ENCODE results near the gene AHRR. TPM values are rescaled to one million over a fixed set of nuclear protein-coding genes. Genes with fewer than 3 reads are reported as not detected.
"Not testable (repeated sequence)": the region's sequence is repeated elsewhere in the genome, so short reads cannot be mapped to it uniquely, and the experiment has no call there.

The AHRR gene
- total RNA-seq, 1 donor from 2014 or later = 54.9 TPM

DNA sequence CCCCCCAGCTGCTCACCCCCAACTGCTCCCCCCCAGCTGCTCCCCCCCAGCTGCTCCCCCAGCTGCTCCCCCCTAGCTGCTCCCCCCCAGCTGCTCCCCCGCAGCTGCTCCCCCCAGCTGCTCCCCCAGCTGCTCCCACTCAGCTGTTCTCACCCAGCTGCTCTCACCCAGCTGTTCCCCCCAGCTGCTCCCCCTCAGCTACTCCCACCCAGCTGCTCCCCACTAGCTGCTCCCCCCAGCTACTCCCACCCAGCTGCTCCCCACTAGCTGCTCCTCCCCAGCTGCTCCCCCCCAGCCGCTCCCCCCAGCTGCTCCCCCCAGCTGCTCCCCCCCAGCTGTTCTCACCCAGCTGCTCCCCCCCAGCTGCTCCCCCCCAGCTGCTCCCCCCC, 22.8 kb upstream of the AHRR start:
- TF ChIP-seq, protein P1, sequence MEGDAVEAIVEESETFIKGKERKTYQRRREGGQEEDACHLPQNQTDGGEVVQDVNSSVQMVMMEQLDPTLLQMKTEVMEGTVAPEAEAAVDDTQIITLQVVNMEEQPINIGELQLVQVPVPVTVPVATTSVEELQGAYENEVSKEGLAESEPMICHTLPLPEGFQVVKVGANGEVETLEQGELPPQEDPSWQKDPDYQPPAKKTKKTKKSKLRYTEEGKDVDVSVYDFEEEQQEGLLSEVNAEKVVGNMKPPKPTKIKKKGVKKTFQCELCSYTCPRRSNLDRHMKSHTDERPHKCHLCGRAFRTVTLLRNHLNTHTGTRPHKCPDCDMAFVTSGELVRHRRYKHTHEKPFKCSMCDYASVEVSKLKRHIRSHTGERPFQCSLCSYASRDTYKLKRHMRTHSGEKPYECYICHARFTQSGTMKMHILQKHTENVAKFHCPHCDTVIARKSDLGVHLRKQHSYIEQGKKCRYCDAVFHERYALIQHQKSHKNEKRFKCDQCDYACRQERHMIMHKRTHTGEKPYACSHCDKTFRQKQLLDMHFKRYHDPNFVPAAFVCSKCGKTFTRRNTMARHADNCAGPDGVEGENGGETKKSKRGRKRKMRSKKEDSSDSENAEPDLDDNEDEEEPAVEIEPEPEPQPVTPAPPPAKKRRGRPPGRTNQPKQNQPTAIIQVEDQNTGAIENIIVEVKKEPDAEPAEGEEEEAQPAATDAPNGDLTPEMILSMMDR (IDR thresholded peaks at IDR 0.05) = no peak
- H3K27ac Mint-ChIP-seq (ENCODE audit: unreplicated experiment) = no peak overlapping the region
- H3K36me3 Mint-ChIP-seq (ENCODE audit: unreplicated experiment) = peaks cover 2% of the 10 kb centered on the region
- DNase-seq (ENCODE audit: extremely low spot score, unreplicated experiment) = no peak
- H3K4me3 Mint-ChIP-seq (ENCODE audit: unreplicated experiment) = no peak overlapping the region
- H3K4me1 Mint-ChIP-seq (ENCODE audit: unreplicated experiment) = peaks cover 9% of the 10 kb centered on the region
- H3K27me3 Mint-ChIP-seq (ENCODE audit: unreplicated experiment) = no peaks in the 10 kb centered on the region
- H3K9me3 Mint-ChIP-seq (ENCODE audit: unreplicated experiment) = no peaks in the 10 kb centered on the region

DNA sequence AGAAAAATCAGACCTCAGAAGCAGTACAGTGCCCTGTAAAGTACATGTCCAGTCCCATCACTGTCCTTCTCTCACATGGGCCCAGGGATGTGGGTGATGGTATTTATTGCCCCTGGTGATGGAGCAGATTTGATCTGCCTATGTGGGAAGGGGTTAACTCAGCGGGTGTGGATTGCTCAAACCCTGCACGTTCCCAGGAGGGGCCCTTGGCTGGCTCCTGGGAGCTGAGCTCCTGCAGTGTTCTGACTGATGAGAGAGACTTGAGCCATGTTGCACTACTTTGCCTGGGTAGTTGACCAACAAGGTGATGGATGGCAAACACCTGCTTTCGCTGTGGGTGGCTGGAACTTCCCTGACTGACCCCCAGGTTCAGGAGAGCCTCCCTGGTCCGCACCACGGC, 21.6 kb upstream of the AHRR start:
- H3K27me3 Mint-ChIP-seq (ENCODE audit: unreplicated experiment); H3K9me3 Mint-ChIP-seq (ENCODE audit: unreplicated experiment); H3K27ac Mint-ChIP-seq (ENCODE audit: unreplicated experiment); DNase-seq (ENCODE audit: extremely low spot score, unreplicated experiment); H3K4me3 Mint-ChIP-seq (ENCODE audit: unreplicated experiment); H3K36me3 Mint-ChIP-seq (ENCODE audit: unreplicated experiment); H3K4me1 Mint-ChIP-seq (ENCODE audit: unreplicated experiment): not testable (repeated sequence)

DNA sequence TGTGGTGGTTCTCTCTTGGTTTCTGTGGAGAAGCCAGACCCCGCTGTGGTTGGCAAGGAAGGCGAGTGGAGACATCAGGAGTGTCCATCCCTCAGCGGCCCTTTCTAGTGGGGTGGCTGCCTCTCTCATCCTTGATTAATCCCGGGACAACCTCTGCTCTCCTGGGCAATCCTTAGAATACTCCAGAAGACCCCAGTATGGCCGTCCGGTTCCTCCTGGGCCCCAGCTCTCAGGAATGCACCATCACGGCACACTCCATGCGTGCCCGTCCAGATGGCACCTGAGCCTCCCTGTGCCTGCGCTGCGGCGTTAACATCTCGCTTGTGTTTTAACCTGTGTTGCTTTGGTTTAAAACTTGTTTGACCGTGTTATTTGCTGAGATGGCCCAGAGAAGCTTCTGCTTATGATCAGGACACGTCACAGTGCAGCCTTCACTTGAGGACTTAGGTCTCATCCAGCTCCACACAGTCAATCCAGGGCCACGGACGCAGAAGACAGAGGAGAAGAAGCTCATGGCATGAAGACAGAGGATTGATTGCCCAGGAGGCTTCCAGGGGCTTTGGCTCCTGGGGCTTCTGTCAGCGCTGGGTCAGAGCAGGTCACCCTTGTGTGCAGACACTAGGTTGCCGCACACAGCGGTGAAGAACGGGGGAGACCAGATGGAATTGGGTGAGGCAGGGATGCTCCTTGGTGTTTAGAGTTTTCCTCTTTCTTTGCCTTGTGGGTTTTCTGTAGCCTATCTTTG, 20.7 kb upstream of the AHRR start:
- not testable (repeated sequence) for H3K36me3 Mint-ChIP-seq (ENCODE audit: unreplicated experiment); H3K27ac Mint-ChIP-seq (ENCODE audit: unreplicated experiment); H3K4me1 Mint-ChIP-seq (ENCODE audit: unreplicated experiment); DNase-seq (ENCODE audit: extremely low spot score, unreplicated experiment); H3K9me3 Mint-ChIP-seq (ENCODE audit: unreplicated experiment); H3K4me3 Mint-ChIP-seq (ENCODE audit: unreplicated experiment); H3K27me3 Mint-ChIP-seq (ENCODE audit: unreplicated experiment)

GRCh38 chr5:302416-302815, 19.1 kb upstream of the AHRR start:
- H3K4me1 Mint-ChIP-seq (ENCODE audit: unreplicated experiment); H3K27ac Mint-ChIP-seq (ENCODE audit: unreplicated experiment); DNase-seq (ENCODE audit: extremely low spot score, unreplicated experiment); H3K36me3 Mint-ChIP-seq (ENCODE audit: unreplicated experiment); H3K4me3 Mint-ChIP-seq (ENCODE audit: unreplicated experiment); H3K27me3 Mint-ChIP-seq (ENCODE audit: unreplicated experiment); H3K9me3 Mint-ChIP-seq (ENCODE audit: unreplicated experiment): not testable (repeated sequence)

DNA sequence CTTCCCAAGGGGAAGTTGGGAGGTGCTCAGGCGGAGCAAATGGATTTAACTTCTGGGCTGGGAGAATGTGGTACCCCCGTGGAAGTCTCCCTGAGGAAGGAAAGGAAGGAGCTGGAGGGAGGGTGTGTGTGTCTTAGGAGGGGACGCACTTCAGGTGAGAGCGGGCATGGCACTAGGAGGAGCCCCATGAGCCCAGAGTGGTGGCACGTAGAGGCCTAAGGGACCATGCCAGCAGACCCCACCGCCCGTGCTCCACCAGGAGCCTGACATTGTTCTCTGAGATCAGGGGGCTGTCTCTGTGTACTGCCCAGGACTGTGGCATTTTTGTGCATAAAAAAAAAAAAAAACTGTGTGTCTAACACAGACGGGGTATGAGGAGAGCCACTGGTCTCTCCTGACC, 18.5 kb upstream of the AHRR start:
- Mint-ChIP-seq H3K9me3 (ENCODE audit: unreplicated experiment) (no peaks in the 10 kb centered on the region), H3K27me3 (ENCODE audit: unreplicated experiment) (no peaks in the 10 kb centered on the region), H3K4me1 (ENCODE audit: unreplicated experiment) (peaks cover 6% of the 10 kb centered on the region), H3K36me3 (ENCODE audit: unreplicated experiment) (peaks cover 8% of the 10 kb centered on the region), H3K4me3 (ENCODE audit: unreplicated experiment) (no peak overlapping the region), H3K27ac (ENCODE audit: unreplicated experiment) (no peak overlapping the region)
- no peak for DNase-seq (ENCODE audit: extremely low spot score, unreplicated experiment)
- TF ChIP-seq, protein P1 (IDR thresholded peaks at IDR 0.05) = no peak

GRCh38 chr5:303741-304140, 17.8 kb upstream of the AHRR start:
- Mint-ChIP-seq H3K36me3 (ENCODE audit: unreplicated experiment) (peaks cover 13% of the 10 kb centered on the region), H3K4me1 (ENCODE audit: unreplicated experiment) (peaks cover 10% of the 10 kb centered on the region)
- not testable (repeated sequence) for H3K27me3 Mint-ChIP-seq (ENCODE audit: unreplicated experiment); H3K4me3 Mint-ChIP-seq (ENCODE audit: unreplicated experiment); H3K9me3 Mint-ChIP-seq (ENCODE audit: unreplicated experiment); H3K27ac Mint-ChIP-seq (ENCODE audit: unreplicated experiment); DNase-seq (ENCODE audit: extremely low spot score, unreplicated experiment)

GRCh38 chr5:305050-305449, 16.5 kb upstream of the AHRR start:
- H3K36me3 Mint-ChIP-seq (ENCODE audit: unreplicated experiment) = peaks cover 13% of the 10 kb centered on the region
- H3K27me3 Mint-ChIP-seq (ENCODE audit: unreplicated experiment) = no peaks in the 10 kb centered on the region
- H3K4me3 Mint-ChIP-seq (ENCODE audit: unreplicated experiment) = no peak overlapping the region
- H3K9me3 Mint-ChIP-seq (ENCODE audit: unreplicated experiment) = no peaks in the 10 kb centered on the region
- H3K27ac Mint-ChIP-seq (ENCODE audit: unreplicated experiment) = no peak overlapping the region
- peaks cover 11% of the 10 kb centered on the region for H3K4me1 Mint-ChIP-seq (ENCODE audit: unreplicated experiment)
- TF ChIP-seq, protein P1 (IDR thresholded peaks at IDR 0.05) = no peak
- no peak for DNase-seq (ENCODE audit: extremely low spot score, unreplicated experiment)

All from osteocyte (in vitro differentiated cells).